Testis (tissue), 3 donors: Measurements from ENCODE around the gene ITPA. TPM values are rescaled to one million over a fixed set of nuclear protein-coding genes. Genes with fewer than 3 reads are reported as not detected.

Experiments used
- DNase-seq: peaks from one replicate; pipeline ENCODE4 v3.0.0-alpha.2; 2019
- H3K27ac ChIP-seq, 2 donors: fragments of 200-600 bp; sonication (generic); one replicate each; pipeline ENCODE4 v1.5.1; 2019
- H3K27me3 ChIP-seq: fragments of 200-600 bp; sonication (generic); one replicate; pipeline ENCODE4 v1.5.1; 2019
- H3K36me3 ChIP-seq: fragments of 200-600 bp; sonication (generic); one replicate; pipeline ENCODE4 v1.5.1; 2017; ENCODE audit warnings: low read depth; ENCODE audit errors: missing control alignments
- H3K4me1 ChIP-seq: fragments of 200-600 bp; sonication (generic); one replicate; pipeline ENCODE4 v1.5.1; 2019
- H3K4me3 ChIP-seq, 2 donors: fragments of 200-600 bp; sonication (generic); one replicate each; pipeline ENCODE4 v1.5.1; 2017 to 2019
- H3K9me3 ChIP-seq: fragments of 200-600 bp; sonication (generic); one replicate; pipeline ENCODE4 v1.5.1; 2017
- POLR2A ChIP-seq: fragments of 450-650 bp; IDR thresholded peaks from one replicate; pipeline ENCODE4 v1.6.1; 2017; ENCODE audit warnings: antibody characterized with exemption, mild to moderate bottlenecking, moderate library complexity
- WGBS, 2 donors: methylation state at CpG; one replicate each; pipeline ENCODE4 v1.1.5; 2018; 5-methylcytosine and 5-hydroxymethylcytosine counted together
- intact Hi-C: fragments of 100-400 bp; cut with DNase I; formaldehyde crosslinking; loops from one replicate; pipeline ENCODE4 v1.15.1; 2023; ENCODE audit warnings: low total_unique reads
- polyA plus RNA-seq: library from polyadenylated mRNA; stranded (reverse); fragments of 350-450 nt; fragmentation: Illumina TruSeq; extraction: RNeasy Lipid Tissue Mini Kit (QIAGEN cat#74804); gene quantifications from one replicate; pipeline ENCODE4 v1.2.3, GENCODE V29; 2014; ENCODE audit warnings: low read depth, low replicate concordance; ENCODE audit not compliant: insufficient read depth
- total RNA-seq, 2 donors: library from RNA; depleted of rRNA; stranded (reverse); fragments of >200 nt; gene quantifications; one replicate each; pipeline ENCODE4 v1.2.3, GENCODE V29; 2016
- TF ChIP-seq, protein P1 (sequence below), 3 experiments: fragments of 450-650 bp in 2 of 3; fragments of 200-600 bp in 1 of 3; sonication (generic) in 1 of 3; IDR thresholded peaks; one replicate each; pipeline ENCODE4 v1.5.1; 2016 to 2019; ENCODE audit warnings: antibody characterized with exemption in 3 of 3, mild to moderate bottlenecking in 2 of 3, moderate library complexity in 1 of 3

The ITPA gene
- total and polyA plus RNA-seq, 3 donors from 2014 or later, result 36.4 to 49.8 (median 42.2) TPM

- Histone ChIP-seq H3K4me1 (peaks cover 5% of the 10 kb centered on the region), H3K9me3 (no peaks in the 10 kb centered on the region), H3K27ac (no peak overlapping the region), H3K36me3 (no peaks in the 10 kb centered on the region), H3K27me3 (no peaks in the 10 kb centered on the region), H3K4me3 (no peak overlapping the region)
- no peak for DNase-seq
- intact Hi-C loops, result no loop called here
- no peak for TF ChIP-seq POLR2A
- 92% methylated on average over 11 to 14 of the region's 14 CpGs for WGBS, 2 donors
Observed at GRCh38 chr20:3163099-3164042, 45.9 kb upstream of the ITPA start.

GRCh38 chr20:3164043-3164762 is 45.1 kb upstream of the ITPA start:
- Histone ChIP-seq H3K9me3 (no peaks in the 10 kb centered on the region), H3K27me3 (no peaks in the 10 kb centered on the region), H3K4me1 (no peaks in the 10 kb centered on the region), H3K4me3 (no peak overlapping the region), H3K27ac (no peak overlapping the region), H3K36me3 (no peaks in the 10 kb centered on the region)
- DNase-seq, result no peak
- TF ChIP-seq, protein P1, sequence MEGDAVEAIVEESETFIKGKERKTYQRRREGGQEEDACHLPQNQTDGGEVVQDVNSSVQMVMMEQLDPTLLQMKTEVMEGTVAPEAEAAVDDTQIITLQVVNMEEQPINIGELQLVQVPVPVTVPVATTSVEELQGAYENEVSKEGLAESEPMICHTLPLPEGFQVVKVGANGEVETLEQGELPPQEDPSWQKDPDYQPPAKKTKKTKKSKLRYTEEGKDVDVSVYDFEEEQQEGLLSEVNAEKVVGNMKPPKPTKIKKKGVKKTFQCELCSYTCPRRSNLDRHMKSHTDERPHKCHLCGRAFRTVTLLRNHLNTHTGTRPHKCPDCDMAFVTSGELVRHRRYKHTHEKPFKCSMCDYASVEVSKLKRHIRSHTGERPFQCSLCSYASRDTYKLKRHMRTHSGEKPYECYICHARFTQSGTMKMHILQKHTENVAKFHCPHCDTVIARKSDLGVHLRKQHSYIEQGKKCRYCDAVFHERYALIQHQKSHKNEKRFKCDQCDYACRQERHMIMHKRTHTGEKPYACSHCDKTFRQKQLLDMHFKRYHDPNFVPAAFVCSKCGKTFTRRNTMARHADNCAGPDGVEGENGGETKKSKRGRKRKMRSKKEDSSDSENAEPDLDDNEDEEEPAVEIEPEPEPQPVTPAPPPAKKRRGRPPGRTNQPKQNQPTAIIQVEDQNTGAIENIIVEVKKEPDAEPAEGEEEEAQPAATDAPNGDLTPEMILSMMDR (IDR thresholded peaks at IDR 0.05), result no peak
- TF ChIP-seq POLR2A, result no peak
- 75 to 83% methylated on average over 4 to 32 of the region's 32 CpGs for WGBS, 2 donors
- intact Hi-C loops, result no loop called here

DNA sequence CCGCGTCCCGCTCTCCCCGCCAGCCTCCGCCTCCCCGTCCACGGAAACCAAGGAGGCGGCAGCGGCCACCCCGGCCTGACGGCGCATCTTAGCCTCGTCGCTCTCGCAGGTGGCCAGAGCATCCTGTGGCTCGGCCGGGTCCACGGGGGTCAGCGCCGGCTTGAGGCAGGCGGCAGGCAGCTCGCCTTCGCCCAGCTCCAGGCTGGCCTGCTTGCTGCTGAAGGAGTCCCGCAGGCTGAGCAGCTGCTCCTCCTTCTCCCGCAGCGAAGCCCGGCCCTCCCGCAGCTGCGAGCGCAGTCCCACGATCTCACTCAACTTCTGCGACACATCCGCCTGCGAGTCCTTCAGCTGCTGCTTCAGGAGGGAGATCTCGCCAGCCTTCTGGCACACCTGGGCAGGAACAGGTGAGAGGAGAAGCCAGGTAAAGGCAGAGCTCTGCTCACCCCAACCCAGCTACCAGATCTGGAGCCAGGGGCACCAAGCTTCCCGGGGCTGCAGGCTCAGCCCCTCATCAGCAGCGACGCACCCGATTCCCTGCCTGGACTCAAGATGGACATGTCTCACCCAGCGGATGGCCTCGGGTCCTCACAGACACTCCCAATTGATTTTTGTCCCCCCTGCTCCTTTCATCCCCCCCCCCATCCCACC is 44.4 kb upstream of the ITPA start:
- no peaks in the 10 kb centered on the region for H3K36me3 ChIP-seq
- H3K27ac ChIP-seq, result no peak overlapping the region
- no peaks in the 10 kb centered on the region for H3K9me3 ChIP-seq
- no peak for DNase-seq
- no peaks in the 10 kb centered on the region for H3K27me3 ChIP-seq
- no peak overlapping the region for H3K4me3 ChIP-seq
- WGBS, 2 donors, result 26 to 73% methylated on average over 3 to 41 of the region's 41 CpGs
- TF ChIP-seq, protein P1 (IDR thresholded peaks at IDR 0.05), result no peak
- no peak for TF ChIP-seq POLR2A
- intact Hi-C loops, result no loop called here
- no peaks in the 10 kb centered on the region for H3K4me1 ChIP-seq

- WGBS, 2 donors, result 44 to 62% methylated on average over 30 to 45 of the region's 45 CpGs
- DNase-seq, result peak; percentile 43
- Histone ChIP-seq H3K4me3 (no peak overlapping the region), H3K4me1 (no peaks in the 10 kb centered on the region), H3K9me3 (no peaks in the 10 kb centered on the region), H3K36me3 (no peaks in the 10 kb centered on the region), H3K27me3 (no peaks in the 10 kb centered on the region), H3K27ac (no peak overlapping the region)
- intact Hi-C loops, result no loop called here
- TF ChIP-seq POLR2A, result no peak
- TF ChIP-seq, protein P1 (IDR thresholded peaks at IDR 0.05), result no peak
Observed at GRCh38 chr20:3165473-3166337, 43.6 kb upstream of the ITPA start.
